Measurements from ENCODE around the gene ARHGEF12. TPM values are rescaled to one million over a fixed set of nuclear protein-coding genes. Genes with fewer than 3 reads are reported as not detected.

Gene ARHGEF12
- total and polyA plus RNA-seq, 4 donors = 19.0 to 243 (median 55.6) TPM

GRCh38 chr11:120324932-120325810 is 11.0 kb upstream of the ARHGEF12 start, which contains the start of gene TLCD5:
TSS of gene TLCD5 (plus strand) at chr11:120325299. CDS start at chr11:120327442, 2,143 bp downstream.
- DNase-seq = peak; percentile 80 to 84 (median 82)
- no peak for TF ChIP-seq CTCF (IDR thresholded peaks at IDR 0.05; ENCODE audit: control extremely low read depth, extremely low read depth)
- WGBS, 2 donors = 1% methylated on average over 74 to 84 of the region's 84 CpGs
- peaks cover under 1 to 5% (median 3%) of the 10 kb centered on the region in 4 donors for H3K36me3 ChIP-seq (ENCODE audit: control insufficient read depth in 4 of 4, insufficient read depth in 4 of 4, low read length in 4 of 4)
- peak within 1 kb of the TSS; percentile 47 to 72 for H3K9ac ChIP-seq (ENCODE audit: insufficient read depth in 1 of 2, low read length in 2 of 2)
- H3K9me3 ChIP-seq (ENCODE audit: control insufficient read depth in 4 of 4, insufficient read depth in 3 of 4, low read length in 3 of 4) = no peaks in the 10 kb centered on the region
- peak within 1 kb of the TSS; percentile 66 for H3K4me3 ChIP-seq
- peak within 1 kb of the TSS; percentile 91 to 98 for H3K27ac ChIP-seq (ENCODE audit: low read depth in 1 of 2, low read length in 1 of 2)
- H3K27me3 ChIP-seq (ENCODE audit: control insufficient read depth in 3 of 3, insufficient read depth in 3 of 3, low read length in 2 of 3) = peaks cover 0 to 6% (median 0%) of the 10 kb centered on the region in 3 donors
- H3K4me1 ChIP-seq (ENCODE audit: control insufficient read depth in 5 of 5, insufficient read depth in 5 of 5, low read length in 5 of 5) = peaks cover 2 to 16% (median 5%) of the 10 kb centered on the region in 5 donors
- ATAC-seq (ENCODE audit: insufficient read depth, low FRiP score) = peak; percentile 83

GRCh38 chr11:120326228-120326627 is 10.0 kb upstream of the ARHGEF12 start:
- Histone ChIP-seq H3K9ac (ENCODE audit: insufficient read depth in 1 of 2, low read length in 2 of 2) (peak overlapping the region in 1 of 2 donors; percentile 72), H3K36me3 (ENCODE audit: control insufficient read depth in 4 of 4, insufficient read depth in 4 of 4, low read length in 4 of 4) (peaks cover 2 to 10% (median 6%) of the 10 kb centered on the region in 4 donors), H3K27me3 (ENCODE audit: control insufficient read depth in 3 of 3, insufficient read depth in 3 of 3, low read length in 2 of 3) (peaks cover 0 to 6% (median 0%) of the 10 kb centered on the region in 3 donors), H3K27ac (ENCODE audit: low read depth in 1 of 2, low read length in 1 of 2) (peak overlapping the region in 1 of 2 donors; percentile 98), H3K4me1 (ENCODE audit: control insufficient read depth in 5 of 5, insufficient read depth in 5 of 5, low read length in 5 of 5) (peaks cover 2 to 20% (median 9%) of the 10 kb centered on the region in 5 donors), H3K9me3 (ENCODE audit: control insufficient read depth in 4 of 4, insufficient read depth in 3 of 4, low read length in 3 of 4) (no peaks in the 10 kb centered on the region), H3K4me3 (no peak overlapping the region)
- 59% methylated on average over 3 of the region's 3 CpGs for WGBS, 2 donors
- DNase-seq (no peak), ATAC-seq (ENCODE audit: insufficient read depth, low FRiP score) (no peak)
- no peak for TF ChIP-seq CTCF (IDR thresholded peaks at IDR 0.05; ENCODE audit: control extremely low read depth, extremely low read depth)

GRCh38 chr11:120326845-120327281 is 9.3 kb upstream of the ARHGEF12 start:
- Histone ChIP-seq H3K4me3 (no peak overlapping the region), H3K27me3 (ENCODE audit: control insufficient read depth in 3 of 3, insufficient read depth in 3 of 3, low read length in 2 of 3) (peaks cover 0 to 6% (median 0%) of the 10 kb centered on the region in 3 donors), H3K27ac (ENCODE audit: low read depth in 1 of 2, low read length in 1 of 2) (peak overlapping the region in 1 of 2 donors; percentile 98), H3K36me3 (ENCODE audit: control insufficient read depth in 4 of 4, insufficient read depth in 4 of 4, low read length in 4 of 4) (peaks cover 2 to 10% (median 6%) of the 10 kb centered on the region in 4 donors), H3K9ac (ENCODE audit: insufficient read depth in 1 of 2, low read length in 2 of 2) (no peak overlapping the region), H3K4me1 (ENCODE audit: control insufficient read depth in 5 of 5, insufficient read depth in 5 of 5, low read length in 5 of 5) (peaks cover 2 to 27% (median 12%) of the 10 kb centered on the region in 5 donors), H3K9me3 (ENCODE audit: control insufficient read depth in 4 of 4, insufficient read depth in 3 of 4, low read length in 3 of 4) (no peaks in the 10 kb centered on the region)
- ATAC-seq (ENCODE audit: insufficient read depth, low FRiP score) (no peak), DNase-seq (no peak)
- 25 to 47% methylated on average over 4 of the region's 4 CpGs for WGBS, 2 donors
- no peak for TF ChIP-seq CTCF (IDR thresholded peaks at IDR 0.05; ENCODE audit: control extremely low read depth, extremely low read depth)

Data from lung (tissue), 12 donors.